A673 (cell line): ENCODE results near the gene FOXJ3.

Experiments used
- EZH2 ChIP-seq: fragments of 200-600 bp; sonication (generic); IDR thresholded peaks from 2 replicates; pipeline ENCODE4 v1.6.1; 2017; ENCODE audit warnings: borderline replicate concordance, low read depth, mild to moderate bottlenecking, mixed read lengths, antibody characterized with exemption, low read length; ENCODE audit not compliant: poor library complexity, severe bottlenecking
- TF ChIP-seq, protein P1 (sequence below): fragments of 300-800, 200-600 bp; sonication (generic); conservative IDR thresholded peaks from 2 replicates; pipeline ENCODE4 v1.5.1; 2017; ENCODE audit warnings: low read depth, mild to moderate bottlenecking, antibody characterized with exemption, low read length, moderate library complexity, mixed read lengths

DNA sequence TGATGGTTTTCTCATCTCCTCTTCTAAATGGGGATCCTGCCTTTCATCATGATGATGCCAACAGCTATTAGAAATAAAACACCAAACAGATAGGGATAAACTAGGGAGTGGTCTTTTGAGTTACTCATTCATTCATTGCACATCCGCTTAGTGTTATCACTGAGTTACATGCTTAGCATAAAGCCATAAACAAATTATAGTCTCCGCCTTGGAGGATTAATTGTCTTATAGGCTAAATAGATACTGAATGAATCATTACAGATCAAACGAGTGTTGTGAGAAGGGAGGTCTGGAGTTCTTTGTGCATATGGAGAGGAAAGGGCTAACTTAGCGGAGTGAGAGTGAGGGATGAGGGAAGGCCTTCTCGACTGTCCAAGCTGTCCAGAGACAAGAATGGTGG lies 201.6 kb downstream of the FOXJ3 start:
- TF ChIP-seq, protein P1, sequence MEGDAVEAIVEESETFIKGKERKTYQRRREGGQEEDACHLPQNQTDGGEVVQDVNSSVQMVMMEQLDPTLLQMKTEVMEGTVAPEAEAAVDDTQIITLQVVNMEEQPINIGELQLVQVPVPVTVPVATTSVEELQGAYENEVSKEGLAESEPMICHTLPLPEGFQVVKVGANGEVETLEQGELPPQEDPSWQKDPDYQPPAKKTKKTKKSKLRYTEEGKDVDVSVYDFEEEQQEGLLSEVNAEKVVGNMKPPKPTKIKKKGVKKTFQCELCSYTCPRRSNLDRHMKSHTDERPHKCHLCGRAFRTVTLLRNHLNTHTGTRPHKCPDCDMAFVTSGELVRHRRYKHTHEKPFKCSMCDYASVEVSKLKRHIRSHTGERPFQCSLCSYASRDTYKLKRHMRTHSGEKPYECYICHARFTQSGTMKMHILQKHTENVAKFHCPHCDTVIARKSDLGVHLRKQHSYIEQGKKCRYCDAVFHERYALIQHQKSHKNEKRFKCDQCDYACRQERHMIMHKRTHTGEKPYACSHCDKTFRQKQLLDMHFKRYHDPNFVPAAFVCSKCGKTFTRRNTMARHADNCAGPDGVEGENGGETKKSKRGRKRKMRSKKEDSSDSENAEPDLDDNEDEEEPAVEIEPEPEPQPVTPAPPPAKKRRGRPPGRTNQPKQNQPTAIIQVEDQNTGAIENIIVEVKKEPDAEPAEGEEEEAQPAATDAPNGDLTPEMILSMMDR: no peak
- TF ChIP-seq EZH2: no peak
